GM13977 (cell line): ENCODE measurements around the gene ZNF576.
"Not testable (repeated sequence)": the region's sequence is repeated elsewhere in the genome, so short reads cannot be mapped to it uniquely, and the experiment has no call there.

Experiments used
- DNase-seq: peaks from one replicate; pipeline ENCODE4 v3.0.0; 2012; ENCODE audit warnings: low spot score
- in situ Hi-C: fragments of 300-500 bp; cut with MboI; formaldehyde crosslinking; loops from one replicate; pipeline ENCODE4 v1.12.0; 2022; ENCODE audit warnings: low sequenced_read_pairs, low pct_unique_long_range_greater_than_20kb, mixed read lengths, inconsistent platforms; ENCODE audit not compliant: unreplicated experiment
- TF ChIP-seq, protein P1 (sequence below): IDR thresholded peaks from 2 replicates; pipeline ENCODE4 v1.5.1; 2012; ENCODE audit warnings: mild to moderate bottlenecking, control low read depth; ENCODE audit not compliant: insufficient read depth; ENCODE audit errors: extremely low read depth, missing control alignments

ZNF576 gene

DNA sequence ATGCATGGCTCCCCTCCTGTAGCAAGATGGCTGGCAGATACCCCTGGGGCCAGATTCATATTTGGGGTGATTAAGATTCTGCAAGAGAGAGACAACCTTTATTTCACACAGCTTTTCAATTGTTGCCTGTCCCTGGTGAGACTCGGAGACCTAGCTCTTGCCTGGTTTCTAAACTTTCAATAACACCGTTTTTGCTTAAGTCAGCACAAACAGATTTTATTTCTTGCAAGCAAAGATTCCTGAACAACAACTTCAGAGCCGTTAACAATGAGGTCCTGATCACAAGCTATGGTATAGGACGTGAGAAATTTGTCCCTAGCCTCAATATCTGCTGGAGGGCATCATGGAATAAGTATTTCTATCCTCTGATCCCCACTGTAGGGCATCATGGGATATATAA is 46.1 kb downstream of the ZNF576 start:
- no peak for DNase-seq
- in situ Hi-C loops = no loop called here
- TF ChIP-seq, protein P1, sequence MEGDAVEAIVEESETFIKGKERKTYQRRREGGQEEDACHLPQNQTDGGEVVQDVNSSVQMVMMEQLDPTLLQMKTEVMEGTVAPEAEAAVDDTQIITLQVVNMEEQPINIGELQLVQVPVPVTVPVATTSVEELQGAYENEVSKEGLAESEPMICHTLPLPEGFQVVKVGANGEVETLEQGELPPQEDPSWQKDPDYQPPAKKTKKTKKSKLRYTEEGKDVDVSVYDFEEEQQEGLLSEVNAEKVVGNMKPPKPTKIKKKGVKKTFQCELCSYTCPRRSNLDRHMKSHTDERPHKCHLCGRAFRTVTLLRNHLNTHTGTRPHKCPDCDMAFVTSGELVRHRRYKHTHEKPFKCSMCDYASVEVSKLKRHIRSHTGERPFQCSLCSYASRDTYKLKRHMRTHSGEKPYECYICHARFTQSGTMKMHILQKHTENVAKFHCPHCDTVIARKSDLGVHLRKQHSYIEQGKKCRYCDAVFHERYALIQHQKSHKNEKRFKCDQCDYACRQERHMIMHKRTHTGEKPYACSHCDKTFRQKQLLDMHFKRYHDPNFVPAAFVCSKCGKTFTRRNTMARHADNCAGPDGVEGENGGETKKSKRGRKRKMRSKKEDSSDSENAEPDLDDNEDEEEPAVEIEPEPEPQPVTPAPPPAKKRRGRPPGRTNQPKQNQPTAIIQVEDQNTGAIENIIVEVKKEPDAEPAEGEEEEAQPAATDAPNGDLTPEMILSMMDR = no peak

DNA sequence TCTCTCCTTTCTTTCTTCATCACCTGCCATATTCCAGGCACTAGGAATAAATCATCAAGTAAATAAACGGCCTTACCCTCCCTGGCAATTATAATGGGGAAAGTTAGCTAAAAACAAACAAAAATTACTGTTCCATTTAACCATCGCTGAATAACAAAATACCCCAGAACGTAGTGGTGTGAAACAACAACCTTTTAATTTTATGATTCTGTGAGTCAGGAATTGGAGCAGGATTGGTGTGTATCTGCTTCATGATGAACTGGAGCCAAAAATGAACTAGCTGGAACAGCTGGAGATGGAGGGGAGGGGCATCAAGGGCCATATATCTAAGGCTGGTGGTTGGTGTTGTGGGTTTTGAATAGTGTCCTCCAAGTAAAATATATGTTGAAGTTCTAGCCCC is 46.9 kb downstream of the ZNF576 start:
- DNase-seq = no peak
- in situ Hi-C loops = no loop called here
- TF ChIP-seq, protein P1 = no peak

DNA sequence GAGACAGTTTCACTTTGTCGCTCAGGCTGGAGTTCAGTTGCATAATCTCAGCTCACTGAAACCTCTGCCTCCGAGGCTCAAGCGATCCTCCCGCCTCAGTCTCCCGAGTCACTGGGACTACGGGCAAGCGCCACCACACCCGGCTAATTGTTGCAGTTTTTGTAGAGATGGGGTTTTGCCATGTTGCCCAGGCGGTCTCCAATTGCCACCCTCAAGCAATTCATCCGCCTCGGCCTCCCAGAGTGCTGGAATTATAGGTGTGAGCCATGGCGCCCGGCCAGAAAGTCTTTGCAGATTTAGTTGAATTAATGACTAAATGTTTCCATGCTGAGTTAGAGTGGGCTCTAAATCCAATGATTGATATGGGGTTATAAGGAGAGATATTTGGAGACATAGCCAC is 47.8 kb downstream of the ZNF576 start:
- DNase-seq = no peak
- TF ChIP-seq, protein P1 = no peak
- in situ Hi-C loops = no loop called here

DNA sequence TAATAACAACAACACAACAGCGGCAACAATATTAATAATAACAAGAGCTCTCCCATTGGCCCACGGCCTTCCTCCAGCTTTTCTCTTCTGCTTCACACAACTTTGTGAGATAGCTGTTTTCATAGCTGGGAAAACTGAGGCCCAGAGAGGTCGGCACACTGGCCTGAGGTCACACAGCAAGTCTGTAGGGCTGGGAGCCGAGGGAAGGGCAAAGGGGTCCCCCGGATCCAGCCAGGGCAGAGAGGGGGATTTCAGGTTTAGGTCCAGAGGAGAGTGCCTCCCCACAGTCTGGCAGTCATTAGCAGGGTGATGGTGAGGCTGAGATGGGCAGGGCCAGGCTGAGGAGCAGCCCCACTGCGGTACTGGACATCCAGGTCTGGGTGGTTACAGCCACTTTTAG is 52.2 kb downstream of the ZNF576 start:
- in situ Hi-C loops = no loop called here
- DNase-seq = no peak
- TF ChIP-seq, protein P1 = no peak

DNA sequence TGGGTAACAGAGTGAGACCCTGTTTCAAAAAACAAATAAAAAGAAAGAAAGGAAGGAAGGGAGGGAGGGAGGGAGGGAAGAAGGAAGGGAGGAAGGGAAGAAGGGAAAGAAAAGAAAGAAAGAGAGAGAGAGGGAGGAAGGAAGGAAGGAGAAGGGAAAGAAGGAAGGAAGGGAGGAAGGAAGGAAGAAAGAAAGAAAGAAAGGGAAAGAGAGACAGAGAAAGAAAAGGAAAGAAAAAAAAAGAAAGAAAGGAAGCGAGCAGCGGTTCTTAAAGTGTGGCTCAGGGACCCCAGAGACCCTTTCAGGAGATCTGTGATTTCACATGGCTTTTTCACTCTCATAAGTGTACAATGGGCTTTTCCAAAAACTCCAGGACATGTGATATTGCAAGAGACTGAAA is 53.1 kb downstream of the ZNF576 start:
- TF ChIP-seq, protein P1 = no peak
- DNase-seq = no peak
- in situ Hi-C loops = no loop called here

DNA sequence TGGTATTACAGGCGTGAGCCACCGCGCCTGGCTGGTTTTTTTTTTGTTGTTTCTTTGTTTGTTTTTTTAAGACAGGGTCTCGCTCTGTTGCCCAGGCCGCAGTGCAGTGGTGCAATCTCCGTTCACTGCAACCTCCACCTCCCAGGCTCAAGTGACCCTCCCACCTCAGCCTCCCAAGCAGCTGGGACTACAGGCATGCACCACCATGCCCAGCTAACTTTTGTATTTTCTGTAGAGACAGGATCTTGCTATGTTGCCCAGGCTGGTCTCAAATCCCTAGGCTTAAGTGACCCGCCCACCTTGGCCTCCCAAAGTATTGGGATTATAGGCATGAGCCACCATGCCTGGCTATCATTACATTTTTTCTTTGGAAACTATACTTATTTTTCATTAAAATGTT is 53.9 kb downstream of the ZNF576 start:
- in situ Hi-C loops, DNase-seq: not testable (repeated sequence)
